NCI-H146 treated with DMSO at 0.1 percent for 48 hours (cell line): ENCODE results near the gene TMEM132C.

Experiments
- DNase-seq: peaks from one replicate; lab custom pipeline; 2025; ENCODE audit not compliant: unreplicated experiment; lab: John Stamatoyannopoulos, UW

The TMEM132C gene

GRCh38 chr12:128402486-128403243 is 135.7 kb downstream of the TMEM132C start:
- DNase-seq, result no peak

GRCh38 chr12:128408669-128409068 is 141.7 kb downstream of the TMEM132C start:
- DNase-seq, result no peak

- DNase-seq, result no peak
Measured at GRCh38 chr12:128415036-128415560, 148.1 kb downstream of the TMEM132C start.

GRCh38 chr12:128418944-128419343 is 152.0 kb downstream of the TMEM132C start:
- no peak for DNase-seq

GRCh38 chr12:128420163-128420562 is 153.2 kb downstream of the TMEM132C start:
- no peak for DNase-seq

- no peak for DNase-seq
Measured at GRCh38 chr12:128421375-128421774, 154.4 kb downstream of the TMEM132C start.

- DNase-seq, result no peak
Measured at GRCh38 chr12:128423205-128423604, 156.2 kb downstream of the TMEM132C start.

- no peak for DNase-seq
Measured at GRCh38 chr12:128424931-128425431, 158.0 kb downstream of the TMEM132C start.

GRCh38 chr12:128425666-128426331 is 158.8 kb downstream of the TMEM132C start:
- no peak for DNase-seq

- DNase-seq, result no peak
Measured at GRCh38 chr12:128426511-128426910, 159.5 kb downstream of the TMEM132C start.

- no peak for DNase-seq
Measured at GRCh38 chr12:128439796-128440195, 172.8 kb downstream of the TMEM132C start.

- no peak for DNase-seq
Measured at GRCh38 chr12:128442096-128442495, 175.1 kb downstream of the TMEM132C start.

- DNase-seq, result no peak
Measured at GRCh38 chr12:128444598-128444997, 177.6 kb downstream of the TMEM132C start.

- DNase-seq, result no peak
Measured at GRCh38 chr12:128445415-128446127, 178.6 kb downstream of the TMEM132C start.

GRCh38 chr12:128449146-128449894 is 182.3 kb downstream of the TMEM132C start:
- DNase-seq, result peak; percentile 56

- no peak for DNase-seq
Measured at GRCh38 chr12:128450810-128451209, 183.8 kb downstream of the TMEM132C start.

GRCh38 chr12:128455851-128456250 is 188.9 kb downstream of the TMEM132C start:
- DNase-seq, result no peak

- no peak for DNase-seq
Measured at GRCh38 chr12:128456922-128457321, 190.0 kb downstream of the TMEM132C start.

GRCh38 chr12:128458301-128458974 is 191.5 kb downstream of the TMEM132C start:
- no peak for DNase-seq

GRCh38 chr12:128459067-128459466 is 192.1 kb downstream of the TMEM132C start:
- no peak for DNase-seq
